Measurements from ENCODE around the gene SBNO2. TPM values are rescaled to one million over a fixed set of nuclear protein-coding genes. Genes with fewer than 3 reads are reported as not detected.
A peak's percentile ranks its signal among the peaks of the same experiment; 100 is the strongest.

SBNO2 gene
- total and polyA plus RNA-seq, 9 of the 15 experiments (the other 6 are each of a cell fraction or from before 2014, with no cell fraction given) = 0.01 to 46.2 (median 6.7) TPM

DNA sequence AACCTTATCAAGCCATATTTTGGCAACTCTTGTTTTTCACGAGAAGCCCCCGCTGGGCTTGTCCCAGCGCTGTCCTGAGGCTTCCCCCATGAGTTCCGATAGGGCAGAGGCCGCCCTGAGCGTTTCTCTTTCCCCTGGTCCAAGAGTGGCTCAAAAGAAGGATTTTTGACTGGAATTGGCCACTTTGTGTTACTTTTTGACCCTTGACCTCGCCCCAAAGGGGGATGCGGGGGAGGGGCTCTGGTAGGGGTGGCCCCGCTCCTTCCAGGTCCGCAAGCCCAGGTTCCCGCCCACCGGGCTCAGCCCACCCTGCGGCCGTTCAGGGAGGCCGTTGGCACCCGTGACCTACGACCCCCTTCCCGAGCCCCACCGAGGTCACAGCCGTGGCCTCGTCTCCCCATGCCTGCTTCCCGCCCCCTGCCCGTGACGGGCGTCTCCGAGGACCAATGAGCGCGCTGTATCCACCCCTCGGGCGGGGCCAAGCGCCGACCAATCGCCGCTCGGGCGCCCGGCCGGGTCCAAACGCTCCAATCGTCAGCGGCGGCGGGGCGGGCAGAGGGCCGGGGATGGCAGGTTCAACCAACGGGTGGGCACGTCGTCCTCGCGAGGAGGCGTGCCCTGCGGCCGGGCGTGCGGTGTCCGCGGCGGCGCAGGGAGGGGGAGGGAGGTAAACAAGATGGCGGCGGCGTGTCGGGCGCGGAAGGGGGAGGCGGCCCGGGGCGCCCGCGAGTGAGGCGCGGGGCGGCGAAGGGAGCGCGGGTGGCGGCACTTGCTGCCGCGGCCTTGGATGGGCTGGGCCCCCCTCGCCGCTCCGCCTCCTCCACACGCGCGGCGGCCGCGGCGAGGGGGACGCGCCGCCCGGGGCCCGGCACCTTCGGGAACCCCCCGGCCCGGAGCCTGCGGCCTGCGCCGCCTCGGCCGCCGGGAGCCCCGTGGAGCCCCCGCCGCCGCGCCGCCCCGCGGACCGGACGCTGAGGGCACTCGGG, 31.3 kb upstream of the SBNO2 start, which contains the start of gene STK11 (continued):
- TF ChIP-seq GABPB2 (CRISPR knock-in tag; conservative IDR thresholded peaks at IDR 0.05) (no peak), ZNF311 (CRISPR knock-in tag; IDR thresholded peaks at IDR 0.05) (peak; percentile 81), ELF2 (CRISPR knock-in tag; IDR thresholded peaks at IDR 0.05) (0 out of 2 replicates have a peak, but pooled peaks have one; percentile 45), CBFA2T2 (conservative IDR thresholded peaks at IDR 0.05) (no peak), CC2D1A (IDR thresholded peaks at IDR 0.05) (no peak), PHF20 (IDR thresholded peaks at IDR 0.05; ENCODE audit: partially characterized antibody) (no peak), HNRNPLL (IDR thresholded peaks at IDR 0.05; ENCODE audit: low read depth, low read length, poor library complexity, severe bottlenecking) (no peak), FOXA3 (CRISPR knock-in tag; conservative IDR thresholded peaks at IDR 0.05 in 1 of 2, IDR thresholded peaks at IDR 0.05 in 1 of 2) (no peak), CBX8 (IDR thresholded peaks at IDR 0.05; ENCODE audit: borderline replicate concordance, extremely low read depth, low read depth, low read length, poor library complexity, severe bottlenecking) (no peak), NBN (IDR thresholded peaks at IDR 0.05; ENCODE audit: low read depth) (no peak), ETV6 (IDR thresholded peaks at IDR 0.05; ENCODE audit: borderline replicate concordance in 1 of 2, low read depth in 2 of 2, low read length in 1 of 2) (no peak), ETV6 (CRISPR knock-in tag; IDR thresholded peaks at IDR 0.05; ENCODE audit: borderline replicate concordance) (no peak), PHF21A (IDR thresholded peaks at IDR 0.05; ENCODE audit: borderline replicate concordance, low read depth) (no peak), PTTG1 (tag; IDR thresholded peaks at IDR 0.05; ENCODE audit: low read depth) (no peak), CXXC5 (CRISPR knock-in tag; IDR thresholded peaks at IDR 0.05) (peak; percentile 89), SETDB1 (IDR thresholded peaks at IDR 0.05; ENCODE audit: low read length) (no peak), ZNF75A (CRISPR knock-in tag; IDR thresholded peaks at IDR 0.05) (no peak), HNRNPL (IDR thresholded peaks at IDR 0.05; ENCODE audit: low read depth, low read length) (peak; percentile 95; the same call in 1 of the 2 replicates), HMG20A (CRISPR knock-in tag; conservative IDR thresholded peaks at IDR 0.05) (no peak), RBBP5 (IDR thresholded peaks at IDR 0.05; ENCODE audit: borderline replicate concordance, insufficient read depth, low read length, poor library complexity, severe bottlenecking) (peak; percentile 78), ZKSCAN1 (IDR thresholded peaks at IDR 0.05; ENCODE audit: low read depth, low read length) (no peak), ZNF175 (CRISPR knock-in tag; IDR thresholded peaks at IDR 0.05; ENCODE audit: low read depth) (0 out of 2 replicates have a peak, but pooled peaks have one; percentile 39), TRIM28 (IDR thresholded peaks at IDR 0.05) (no peak), ZBTB17 (CRISPR knock-in tag; IDR thresholded peaks at IDR 0.05) (peak; percentile 67; the same call in 1 of the 2 replicates)
- TF ChIP-seq, protein P1, sequence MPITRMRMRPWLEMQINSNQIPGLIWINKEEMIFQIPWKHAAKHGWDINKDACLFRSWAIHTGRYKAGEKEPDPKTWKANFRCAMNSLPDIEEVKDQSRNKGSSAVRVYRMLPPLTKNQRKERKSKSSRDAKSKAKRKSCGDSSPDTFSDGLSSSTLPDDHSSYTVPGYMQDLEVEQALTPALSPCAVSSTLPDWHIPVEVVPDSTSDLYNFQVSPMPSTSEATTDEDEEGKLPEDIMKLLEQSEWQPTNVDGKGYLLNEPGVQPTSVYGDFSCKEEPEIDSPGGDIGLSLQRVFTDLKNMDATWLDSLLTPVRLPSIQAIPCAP (CRISPR knock-in tag; IDR thresholded peaks at IDR 0.05; ENCODE audit: borderline replicate concordance) = no peak
- TF ChIP-seq, protein P2, sequence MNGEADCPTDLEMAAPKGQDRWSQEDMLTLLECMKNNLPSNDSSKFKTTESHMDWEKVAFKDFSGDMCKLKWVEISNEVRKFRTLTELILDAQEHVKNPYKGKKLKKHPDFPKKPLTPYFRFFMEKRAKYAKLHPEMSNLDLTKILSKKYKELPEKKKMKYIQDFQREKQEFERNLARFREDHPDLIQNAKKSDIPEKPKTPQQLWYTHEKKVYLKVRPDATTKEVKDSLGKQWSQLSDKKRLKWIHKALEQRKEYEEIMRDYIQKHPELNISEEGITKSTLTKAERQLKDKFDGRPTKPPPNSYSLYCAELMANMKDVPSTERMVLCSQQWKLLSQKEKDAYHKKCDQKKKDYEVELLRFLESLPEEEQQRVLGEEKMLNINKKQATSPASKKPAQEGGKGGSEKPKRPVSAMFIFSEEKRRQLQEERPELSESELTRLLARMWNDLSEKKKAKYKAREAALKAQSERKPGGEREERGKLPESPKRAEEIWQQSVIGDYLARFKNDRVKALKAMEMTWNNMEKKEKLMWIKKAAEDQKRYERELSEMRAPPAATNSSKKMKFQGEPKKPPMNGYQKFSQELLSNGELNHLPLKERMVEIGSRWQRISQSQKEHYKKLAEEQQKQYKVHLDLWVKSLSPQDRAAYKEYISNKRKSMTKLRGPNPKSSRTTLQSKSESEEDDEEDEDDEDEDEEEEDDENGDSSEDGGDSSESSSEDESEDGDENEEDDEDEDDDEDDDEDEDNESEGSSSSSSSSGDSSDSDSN (IDR thresholded peaks at IDR 0.05; ENCODE audit: borderline replicate concordance in 1 of 2, low read depth in 2 of 2, low read length in 2 of 2) = 0 out of 4 replicates have a peak, but pooled peaks have one; percentile 19 to 53
